SK-N-SH treated with all-trans-retinoic acid at 6 μM for 48 hours (cell line): Measurements from ENCODE around the gene SPOPL.

Source experiments
- BACH2 ChIP-seq: fragments of 250-450 bp; sonication (Bioruptor Pico); IDR thresholded peaks from 2 replicates; pipeline ENCODE4 v1.9.0; 2021; ENCODE audit warnings: mild to moderate bottlenecking, borderline replicate concordance
- CREB5 ChIP-seq: fragments of 250-450 bp; sonication (Bioruptor Pico); IDR thresholded peaks from 2 replicates; pipeline ENCODE4 v1.5.1; 2020; ENCODE audit warnings: low read depth, mild to moderate bottlenecking, moderate library complexity
- CSDC2 ChIP-seq: fragments of 250-450 bp; sonication (Bioruptor Pico); IDR thresholded peaks from 2 replicates; pipeline ENCODE4 v1.5.0; 2020; ENCODE audit warnings: mild to moderate bottlenecking, moderate library complexity
- CSRNP3 ChIP-seq: fragments of 250-450 bp; sonication (Bioruptor Pico); IDR thresholded peaks from 2 replicates; pipeline ENCODE4 v1.5.1; 2021; ENCODE audit warnings: mild to moderate bottlenecking, moderate library complexity
- ISL1 ChIP-seq: fragments of 250-450 bp; sonication (Bioruptor Pico); IDR thresholded peaks from 2 replicates; pipeline ENCODE4 v2.1.2; 2022; ENCODE audit warnings: mild to moderate bottlenecking, moderate library complexity
- PATZ1 ChIP-seq: fragments of 250-450 bp; sonication (Bioruptor Pico); IDR thresholded peaks from 2 replicates; pipeline ENCODE4 v1.8.0; 2020; ENCODE audit warnings: mild to moderate bottlenecking, moderate library complexity, borderline replicate concordance
- POU6F1 ChIP-seq: fragments of 250-450 bp; sonication (Bioruptor Pico); IDR thresholded peaks from 2 replicates; pipeline ENCODE4 v1.8.0; 2021; ENCODE audit warnings: low read depth, mild to moderate bottlenecking, moderate library complexity, borderline replicate concordance
- PPARA ChIP-seq: fragments of 250-450 bp; sonication (Bioruptor Pico); IDR thresholded peaks from 2 replicates; pipeline ENCODE4 v1.5.0; 2020; ENCODE audit warnings: mild to moderate bottlenecking, borderline replicate concordance
- RARB ChIP-seq: fragments of 250-450 bp; sonication (Bioruptor Pico); IDR thresholded peaks from 2 replicates; pipeline ENCODE4 v1.8.0; 2021; ENCODE audit warnings: mild to moderate bottlenecking, moderate library complexity
- TCF4 ChIP-seq: fragments of 250-450 bp; sonication (Bioruptor Pico); IDR thresholded peaks from 2 replicates; pipeline ENCODE4 v1.8.0; 2021; ENCODE audit warnings: mild to moderate bottlenecking, moderate library complexity, borderline replicate concordance
- TOX ChIP-seq: fragments of 250-450 bp; sonication (Bioruptor Pico); IDR thresholded peaks from 2 replicates; pipeline ENCODE4 v1.8.0; 2021; ENCODE audit warnings: mild to moderate bottlenecking, moderate library complexity, borderline replicate concordance
- TSHZ2 ChIP-seq: fragments of 250-450 bp; sonication (Bioruptor Pico); IDR thresholded peaks from 2 replicates; pipeline ENCODE4 v1.5.0; 2020; ENCODE audit warnings: mild to moderate bottlenecking, moderate library complexity
- ZFP30 ChIP-seq: fragments of 450-650 bp; formaldehyde crosslinking; IDR thresholded peaks from 2 replicates; pipeline ENCODE4 v1.5.0; 2022; ENCODE audit warnings: mild to moderate bottlenecking, moderate library complexity
- ZNF70 ChIP-seq: fragments of 450-650 bp; formaldehyde crosslinking; IDR thresholded peaks from 2 replicates; pipeline ENCODE4 v1.5.0; 2020; ENCODE audit warnings: mild to moderate bottlenecking, moderate library complexity

GRCh38 chr2:138600732-138601457 lies 99.3 kb downstream of the SPOPL start:
- no peak for TF ChIP-seq PATZ1 (CRISPR knock-in tag)
- no peak for TF ChIP-seq ISL1
- no peak for TF ChIP-seq POU6F1 (CRISPR knock-in tag)
- no peak for TF ChIP-seq ZNF70 (CRISPR knock-in tag)
- no peak for TF ChIP-seq TCF4 (CRISPR knock-in tag)
- TF ChIP-seq CSDC2 (CRISPR knock-in tag), result no peak
- no peak for TF ChIP-seq TSHZ2 (CRISPR knock-in tag)
- no peak for TF ChIP-seq ZFP30 (CRISPR knock-in tag)
- TF ChIP-seq BACH2 (CRISPR knock-in tag), result no peak
- no peak for TF ChIP-seq PPARA (CRISPR knock-in tag)
- no peak for TF ChIP-seq CSRNP3
- TF ChIP-seq CREB5 (CRISPR knock-in tag), result no peak
- no peak for TF ChIP-seq TOX
- TF ChIP-seq RARB (CRISPR knock-in tag), result no peak
